HFFc6 (cell line): ENCODE data around the gene GRIA4. TPM values are rescaled to one million over a fixed set of nuclear protein-coding genes. Genes with fewer than 3 reads are reported as not detected.

Source experiments
- DNase-seq: peaks from one replicate; pipeline ENCODE4 v3.0.0-alpha.2; 2018
- H3K27ac Mint-ChIP-seq: 2 replicates; pipeline ENCODE4 v1.8.0; 2020; ENCODE audit warnings: mild to moderate bottlenecking, mixed read lengths
- H3K27me3 Mint-ChIP-seq: 2 replicates; pipeline ENCODE4 v1.8.0; 2021; ENCODE audit warnings: mild to moderate bottlenecking, moderate library complexity, mixed read lengths; ENCODE audit not compliant: insufficient read depth
- H3K36me3 Mint-ChIP-seq: 2 replicates; pipeline ENCODE4 v1.8.0; 2021; ENCODE audit warnings: low read depth, mixed read lengths
- H3K4me1 Mint-ChIP-seq: 2 replicates; pipeline ENCODE4 v1.8.0; 2020; ENCODE audit warnings: low read depth, mixed read lengths
- H3K4me3 Mint-ChIP-seq: 2 replicates; pipeline ENCODE4 v1.8.0; 2020; ENCODE audit warnings: mild to moderate bottlenecking, moderate library complexity, mixed read lengths
- H3K9me3 Mint-ChIP-seq: 2 replicates; pipeline ENCODE4 v1.8.0; 2020; ENCODE audit warnings: mild to moderate bottlenecking, mixed read lengths
- total RNA-seq, 6 experiments: library from RNA; stranded (reverse); fragmentation: NEBNext Ultra II Directional; extraction: Animal tissue kit (Norgen Biotek cat#: 25700); gene quantifications; 2 replicates in 1 of 6; 3 replicates in 5 of 6; pipeline ENCODE4 v1.2.3, GENCODE V29; 2021
- TF ChIP-seq, protein P1 (sequence below): fragments of 200-600 bp; sonication (generic); IDR thresholded peaks from 2 replicates; pipeline ENCODE4 v1.5.0; 2021; ENCODE audit warnings: antibody characterized with exemption, mild to moderate bottlenecking

The GRIA4 gene
- total RNA-seq, 6 experiments from 2014 or later = not detected

DNA sequence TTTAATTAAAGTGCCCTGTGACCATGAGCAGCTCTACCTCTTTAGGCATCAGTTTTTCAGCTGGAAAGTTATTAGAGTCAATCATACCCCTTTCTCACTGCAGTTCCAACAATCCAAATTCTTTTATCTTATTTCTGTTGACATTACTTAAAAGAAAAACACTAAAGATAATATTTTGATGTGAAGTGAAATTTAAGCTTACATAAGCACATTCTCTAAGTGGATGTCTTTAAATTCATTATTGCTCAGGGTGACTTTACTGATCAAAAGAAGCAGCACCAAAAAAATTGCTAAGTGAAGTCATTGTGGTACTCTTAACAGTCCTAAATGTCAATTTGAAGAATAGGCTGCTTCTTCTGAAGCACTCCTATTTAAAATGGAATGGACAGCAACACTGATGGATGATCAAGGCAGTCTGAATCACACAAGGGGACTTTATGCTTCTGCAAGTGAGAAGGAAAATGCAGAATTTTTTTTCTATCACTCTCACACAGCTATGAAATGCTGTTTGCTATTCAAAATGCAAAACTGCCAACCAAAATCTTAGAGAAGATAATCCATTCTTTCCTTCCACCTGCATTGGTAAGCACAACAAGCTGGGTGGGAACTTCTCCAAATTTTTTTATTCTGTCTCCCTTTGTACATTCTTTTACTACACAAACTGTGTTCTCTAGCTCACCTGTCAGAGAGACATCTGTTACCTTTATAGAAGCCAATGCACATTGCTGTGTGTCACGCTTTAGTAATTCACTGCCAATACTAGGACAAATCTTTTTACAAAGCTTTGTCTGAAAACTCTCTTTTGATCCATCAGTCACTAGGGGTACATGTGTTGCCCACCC, 179.9 kb downstream of the GRIA4 start:
- Mint-ChIP-seq H3K27me3 (no peaks in the 10 kb centered on the region), H3K36me3 (no peaks in the 10 kb centered on the region), H3K9me3 (peaks cover 27% of the 10 kb centered on the region), H3K27ac (no peak overlapping the region), H3K4me3 (no peak overlapping the region), H3K4me1 (no peaks in the 10 kb centered on the region)
- TF ChIP-seq, protein P1, sequence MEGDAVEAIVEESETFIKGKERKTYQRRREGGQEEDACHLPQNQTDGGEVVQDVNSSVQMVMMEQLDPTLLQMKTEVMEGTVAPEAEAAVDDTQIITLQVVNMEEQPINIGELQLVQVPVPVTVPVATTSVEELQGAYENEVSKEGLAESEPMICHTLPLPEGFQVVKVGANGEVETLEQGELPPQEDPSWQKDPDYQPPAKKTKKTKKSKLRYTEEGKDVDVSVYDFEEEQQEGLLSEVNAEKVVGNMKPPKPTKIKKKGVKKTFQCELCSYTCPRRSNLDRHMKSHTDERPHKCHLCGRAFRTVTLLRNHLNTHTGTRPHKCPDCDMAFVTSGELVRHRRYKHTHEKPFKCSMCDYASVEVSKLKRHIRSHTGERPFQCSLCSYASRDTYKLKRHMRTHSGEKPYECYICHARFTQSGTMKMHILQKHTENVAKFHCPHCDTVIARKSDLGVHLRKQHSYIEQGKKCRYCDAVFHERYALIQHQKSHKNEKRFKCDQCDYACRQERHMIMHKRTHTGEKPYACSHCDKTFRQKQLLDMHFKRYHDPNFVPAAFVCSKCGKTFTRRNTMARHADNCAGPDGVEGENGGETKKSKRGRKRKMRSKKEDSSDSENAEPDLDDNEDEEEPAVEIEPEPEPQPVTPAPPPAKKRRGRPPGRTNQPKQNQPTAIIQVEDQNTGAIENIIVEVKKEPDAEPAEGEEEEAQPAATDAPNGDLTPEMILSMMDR = no peak
- DNase-seq = no peak

DNA sequence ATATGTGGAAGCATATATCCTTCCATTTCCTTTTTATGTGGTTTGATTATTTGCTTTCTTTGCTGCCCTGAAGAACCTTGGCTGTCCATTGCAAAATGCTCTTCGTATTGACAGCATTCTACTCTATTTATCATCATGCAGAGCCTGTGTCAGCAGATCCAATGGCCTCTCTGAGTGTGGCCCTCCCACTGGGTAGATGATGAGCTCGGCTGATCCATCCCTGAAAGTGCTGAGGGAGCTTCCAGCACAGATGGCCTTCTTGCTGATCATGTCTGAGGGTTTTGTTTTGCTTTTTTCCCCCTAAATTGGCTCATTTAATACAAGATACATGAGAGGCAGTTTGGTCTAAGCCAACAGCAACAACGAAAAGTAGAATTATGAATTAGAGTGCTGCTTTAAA, 181.0 kb downstream of the GRIA4 start:
- TF ChIP-seq, protein P1 = no peak
- Mint-ChIP-seq H3K4me3 (no peak overlapping the region), H3K27me3 (no peaks in the 10 kb centered on the region), H3K27ac (no peak overlapping the region), H3K4me1 (no peaks in the 10 kb centered on the region), H3K9me3 (peaks cover 27% of the 10 kb centered on the region), H3K36me3 (no peaks in the 10 kb centered on the region)
- no peak for DNase-seq

DNA sequence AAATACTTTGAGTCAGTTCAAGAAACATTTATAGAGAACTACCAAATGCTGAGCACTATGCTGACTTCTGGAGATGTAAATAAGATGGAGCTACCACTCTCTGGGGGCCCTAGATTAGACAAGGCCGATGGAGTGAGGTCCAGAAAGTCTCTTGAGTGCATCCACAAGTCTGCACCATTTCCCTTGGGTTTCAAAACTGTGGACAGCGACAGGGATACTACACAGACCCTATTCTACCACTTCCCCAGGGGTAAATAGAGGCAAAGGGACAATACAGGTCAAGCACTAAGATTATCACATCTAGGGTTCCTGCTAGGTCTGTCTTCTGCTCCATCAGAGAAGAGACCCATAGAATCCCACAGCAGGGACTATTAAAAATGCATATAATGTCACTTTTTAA, 183.2 kb downstream of the GRIA4 start:
- Mint-ChIP-seq H3K27me3 (no peaks in the 10 kb centered on the region), H3K9me3 (peaks cover 28% of the 10 kb centered on the region), H3K27ac (no peak overlapping the region), H3K4me3 (no peak overlapping the region), H3K36me3 (no peaks in the 10 kb centered on the region), H3K4me1 (no peaks in the 10 kb centered on the region)
- TF ChIP-seq, protein P1 = no peak
- DNase-seq = no peak

DNA sequence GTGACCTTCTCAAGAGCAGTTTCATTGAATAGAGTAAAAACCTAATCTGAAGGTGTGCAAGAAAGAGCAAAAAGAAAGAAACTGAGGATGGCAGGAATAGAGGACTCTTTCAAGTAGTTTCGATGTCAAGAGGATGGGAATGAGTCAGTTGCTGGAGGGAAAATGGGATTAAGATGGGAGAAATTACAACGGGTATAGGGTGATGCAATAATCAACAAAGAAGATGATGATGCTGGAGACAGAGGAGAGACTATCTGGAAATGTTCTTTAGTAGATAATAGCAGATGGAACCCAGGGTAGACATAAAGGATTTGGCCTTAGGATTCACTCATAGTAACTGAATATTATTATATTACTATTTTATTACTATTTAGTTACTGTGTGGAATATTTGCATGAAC, 189.4 kb downstream of the GRIA4 start:
- H3K27ac Mint-ChIP-seq = no peak overlapping the region
- no peak overlapping the region for H3K4me3 Mint-ChIP-seq
- peaks cover 15% of the 10 kb centered on the region for H3K9me3 Mint-ChIP-seq
- TF ChIP-seq, protein P1 = no peak
- H3K4me1 Mint-ChIP-seq = no peaks in the 10 kb centered on the region
- no peaks in the 10 kb centered on the region for H3K36me3 Mint-ChIP-seq
- no peaks in the 10 kb centered on the region for H3K27me3 Mint-ChIP-seq
- no peak for DNase-seq

DNA sequence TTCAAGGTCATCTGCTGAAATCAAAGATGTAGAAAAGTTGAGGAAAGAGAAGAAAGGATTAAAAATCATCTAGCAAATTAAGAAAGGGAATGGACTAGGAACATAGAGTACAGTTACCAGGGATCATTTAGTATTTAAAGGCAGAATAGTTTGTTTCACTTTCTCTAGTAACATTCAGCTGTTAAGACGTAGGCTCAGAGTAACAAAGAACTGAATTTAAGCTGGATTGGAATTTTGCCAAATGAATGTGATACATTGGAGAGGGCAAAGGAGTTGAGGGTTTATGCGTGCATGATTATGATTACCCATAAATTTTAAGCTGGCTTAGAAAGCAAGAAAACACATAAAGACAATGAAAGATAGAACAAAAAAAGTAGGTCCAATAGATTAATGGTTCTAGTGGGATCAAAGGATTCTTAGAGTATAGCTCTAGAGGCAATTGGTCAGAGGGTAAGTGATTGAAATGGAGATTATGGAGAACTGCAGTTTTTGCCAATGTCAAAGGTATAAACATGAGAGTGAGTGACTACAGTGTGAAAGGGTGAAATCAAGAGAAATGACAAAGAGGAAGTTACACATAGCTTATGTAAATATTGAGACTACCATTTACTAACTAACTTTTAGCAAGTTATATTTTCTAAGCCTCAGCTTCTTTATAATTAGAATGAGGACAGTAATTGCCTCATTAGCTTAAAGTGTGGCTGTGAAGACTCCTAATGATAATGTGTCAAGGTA, 190.0 kb downstream of the GRIA4 start:
- Mint-ChIP-seq H3K27me3 (no peaks in the 10 kb centered on the region), H3K4me3 (no peak overlapping the region), H3K36me3 (no peaks in the 10 kb centered on the region), H3K27ac (no peak overlapping the region), H3K4me1 (no peaks in the 10 kb centered on the region), H3K9me3 (peaks cover 15% of the 10 kb centered on the region)
- TF ChIP-seq, protein P1 = no peak
- DNase-seq = no peak
